ENCODE results near the gene PTPRR.
"Not testable (repeated sequence)": the region's sequence is repeated elsewhere in the genome, so short reads cannot be mapped to it uniquely, and the experiment has no call there.

Gene PTPRR

DNA sequence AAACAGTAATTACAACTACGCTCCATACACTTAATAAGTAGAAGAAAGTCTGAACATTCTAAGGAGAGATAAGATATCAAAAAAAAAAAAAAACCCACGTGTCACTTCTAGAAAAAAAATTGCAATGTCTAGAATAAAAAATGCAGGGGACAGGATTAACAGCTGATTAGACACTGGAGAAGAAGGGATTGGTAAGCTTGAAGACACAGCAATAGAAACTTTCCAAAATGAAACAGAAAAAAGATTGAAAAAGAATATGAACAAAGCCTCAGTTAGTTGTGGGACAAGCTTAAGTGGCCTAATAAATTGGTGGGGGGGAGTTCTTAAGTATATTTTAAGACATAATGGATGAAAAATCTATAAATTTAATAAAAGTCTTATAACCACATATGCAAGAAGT lies 105.5 kb downstream of the PTPRR start:
- no peak overlapping the region for H3K4me3 ChIP-seq (ENCODE audit: insufficient read length, low read depth)
- no peaks in the 10 kb centered on the region for H3K36me3 ChIP-seq (ENCODE audit: insufficient read depth, insufficient read length, low read length)
- no peaks in the 10 kb centered on the region for H3K9me3 ChIP-seq (ENCODE audit: insufficient read depth, low read length)
- H3K9ac ChIP-seq (ENCODE audit: insufficient read length, low read depth), result no peak overlapping the region
- no peak for DNase-seq (ENCODE audit: low read depth, low spot score)
- H3K4me1 ChIP-seq (ENCODE audit: insufficient read depth, insufficient read length), result no peaks in the 10 kb centered on the region
- H3K27me3 ChIP-seq (ENCODE audit: insufficient read depth, insufficient read length), result no peaks in the 10 kb centered on the region
- TF ChIP-seq SUZ12 (IDR thresholded peaks at IDR 0.05; ENCODE audit: extremely low read depth, insufficient read depth, insufficient read length) (no peak), YY1 (IDR thresholded peaks at IDR 0.05; ENCODE audit: insufficient read depth, insufficient read length) (no peak), ZNF274 (IDR thresholded peaks at IDR 0.05; ENCODE audit: low read depth, low read length) (no peak)

DNA sequence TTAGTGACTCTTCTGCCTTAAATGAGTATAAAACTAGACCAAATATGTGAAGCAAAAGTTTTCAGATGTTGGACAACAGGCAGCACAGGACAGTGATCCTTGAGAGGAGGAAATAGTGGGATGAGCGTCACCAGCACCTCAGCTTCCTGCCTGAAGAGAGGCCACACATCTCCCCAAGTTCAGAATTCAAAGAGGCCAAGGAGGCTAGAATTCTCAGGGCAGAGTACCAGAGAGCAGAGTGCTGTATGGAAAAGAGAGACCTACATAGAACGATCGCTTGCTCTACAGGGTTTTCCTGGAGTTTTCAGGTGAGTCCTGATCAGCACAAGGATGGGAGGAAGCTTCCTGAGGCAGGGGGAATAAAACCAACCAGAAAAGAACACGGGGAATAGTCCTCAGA lies 107.0 kb downstream of the PTPRR start:
- Histone ChIP-seq H3K9me3 (ENCODE audit: insufficient read depth, low read length) (0 out of 2 replicates have a peak, but pooled peaks cover 5% of the 10 kb centered on the region), H3K4me3 (ENCODE audit: insufficient read length, low read depth) (no peak overlapping the region), H3K9ac (ENCODE audit: insufficient read length, low read depth) (no peak overlapping the region), H3K36me3 (ENCODE audit: insufficient read depth, insufficient read length, low read length) (no peaks in the 10 kb centered on the region), H3K4me1 (ENCODE audit: insufficient read depth, insufficient read length) (no peaks in the 10 kb centered on the region), H3K27me3 (ENCODE audit: insufficient read depth, insufficient read length) (no peaks in the 10 kb centered on the region)
- TF ChIP-seq ZNF274 (IDR thresholded peaks at IDR 0.05; ENCODE audit: low read depth, low read length), result no peak
- no peak for TF ChIP-seq SUZ12 (IDR thresholded peaks at IDR 0.05; ENCODE audit: extremely low read depth, insufficient read depth, insufficient read length)
- no peak for TF ChIP-seq YY1 (IDR thresholded peaks at IDR 0.05; ENCODE audit: insufficient read depth, insufficient read length)
- no peak for DNase-seq (ENCODE audit: low read depth, low spot score)

DNA sequence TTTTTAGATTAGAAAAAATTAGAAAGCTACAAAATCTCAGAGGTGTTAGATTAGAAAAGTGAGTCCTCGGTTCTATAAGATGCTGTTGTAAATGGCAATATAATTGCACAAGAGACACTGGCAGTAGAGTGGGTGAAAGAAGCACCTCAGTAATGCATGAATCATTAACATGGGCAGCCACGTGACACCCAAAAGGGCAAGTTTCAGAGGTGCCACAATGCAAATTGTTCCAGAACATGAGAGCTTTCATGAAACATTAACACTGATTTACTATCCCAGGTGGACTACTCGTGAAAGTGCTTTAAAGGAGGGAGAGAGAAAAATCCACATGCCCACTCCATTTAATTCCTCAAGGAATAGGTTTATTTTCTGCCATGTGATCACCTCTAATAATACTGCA lies 108.4 kb downstream of the PTPRR start:
- Histone ChIP-seq H3K27me3 (ENCODE audit: insufficient read depth, insufficient read length) (no peaks in the 10 kb centered on the region), H3K9ac (ENCODE audit: insufficient read length, low read depth) (no peak overlapping the region), H3K4me1 (ENCODE audit: insufficient read depth, insufficient read length) (no peaks in the 10 kb centered on the region), H3K36me3 (ENCODE audit: insufficient read depth, insufficient read length, low read length) (no peaks in the 10 kb centered on the region), H3K4me3 (ENCODE audit: insufficient read length, low read depth) (no peak overlapping the region), H3K9me3 (ENCODE audit: insufficient read depth, low read length) (peaks cover 13% of the 10 kb centered on the region; the same call in 1 of the 2 replicates)
- TF ChIP-seq YY1 (IDR thresholded peaks at IDR 0.05; ENCODE audit: insufficient read depth, insufficient read length), result no peak
- no peak for TF ChIP-seq ZNF274 (IDR thresholded peaks at IDR 0.05; ENCODE audit: low read depth, low read length)
- no peak for TF ChIP-seq SUZ12 (IDR thresholded peaks at IDR 0.05; ENCODE audit: extremely low read depth, insufficient read depth, insufficient read length)
- no peak for DNase-seq (ENCODE audit: low read depth, low spot score)

DNA sequence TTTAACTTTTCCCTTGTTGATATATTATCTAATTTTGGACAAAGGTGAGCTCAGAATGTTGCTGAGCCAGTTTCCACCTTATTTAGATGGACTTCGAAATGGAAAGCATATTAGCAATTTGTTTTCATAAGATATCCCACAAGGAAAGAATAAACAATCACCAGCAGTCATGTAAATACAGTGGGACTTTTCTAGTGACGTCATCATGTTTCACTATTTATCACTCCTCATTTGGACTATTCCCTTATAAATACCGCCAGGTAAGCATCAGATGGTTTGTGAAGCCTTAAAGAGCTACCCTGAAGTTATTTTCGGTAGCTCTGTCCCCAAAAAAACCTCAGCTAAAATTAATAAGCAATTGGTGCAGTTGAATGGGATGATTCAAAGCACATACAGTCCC lies 110.7 kb downstream of the PTPRR start:
- Histone ChIP-seq H3K27me3 (ENCODE audit: insufficient read depth, insufficient read length) (no peaks in the 10 kb centered on the region), H3K9ac (ENCODE audit: insufficient read length, low read depth) (no peak overlapping the region), H3K4me3 (ENCODE audit: insufficient read length, low read depth) (no peak overlapping the region), H3K36me3 (ENCODE audit: insufficient read depth, insufficient read length, low read length) (no peaks in the 10 kb centered on the region), H3K9me3 (ENCODE audit: insufficient read depth, low read length) (peaks cover 20% of the 10 kb centered on the region), H3K4me1 (ENCODE audit: insufficient read depth, insufficient read length) (no peaks in the 10 kb centered on the region)
- DNase-seq (ENCODE audit: low read depth, low spot score), result no peak
- TF ChIP-seq ZNF274 (IDR thresholded peaks at IDR 0.05; ENCODE audit: low read depth, low read length), result no peak
- TF ChIP-seq YY1 (IDR thresholded peaks at IDR 0.05; ENCODE audit: insufficient read depth, insufficient read length), result no peak
- no peak for TF ChIP-seq SUZ12 (IDR thresholded peaks at IDR 0.05; ENCODE audit: extremely low read depth, insufficient read depth, insufficient read length)

DNA sequence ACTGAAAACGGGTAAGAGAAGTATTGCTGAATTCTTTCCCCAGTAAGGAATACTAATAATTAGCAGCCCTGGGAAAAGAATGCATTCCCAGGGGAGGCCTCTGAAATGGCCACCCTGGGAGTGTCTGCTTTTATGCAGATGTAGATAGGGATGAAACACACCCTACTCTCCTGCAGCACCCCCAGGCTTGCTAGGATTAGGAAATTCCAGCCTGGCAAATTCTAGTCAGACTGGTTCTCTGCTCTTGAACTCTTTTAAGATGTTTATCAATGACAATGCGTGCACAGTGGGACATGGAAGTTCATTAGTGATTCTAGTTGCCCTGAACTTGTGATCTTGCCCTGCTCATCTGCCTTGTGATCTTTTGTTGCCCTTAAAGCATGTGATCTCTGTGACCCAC lies 112.5 kb downstream of the PTPRR start:
- DNase-seq (ENCODE audit: low read depth, low spot score), result peak; percentile 38
- not testable (repeated sequence) for H3K4me3 ChIP-seq (ENCODE audit: insufficient read length, low read depth); H3K9ac ChIP-seq (ENCODE audit: insufficient read length, low read depth); H3K27me3 ChIP-seq (ENCODE audit: insufficient read depth, insufficient read length); H3K36me3 ChIP-seq (ENCODE audit: insufficient read depth, insufficient read length, low read length); H3K4me1 ChIP-seq (ENCODE audit: insufficient read depth, insufficient read length)
- peaks cover 20% of the 10 kb centered on the region for H3K9me3 ChIP-seq (ENCODE audit: insufficient read depth, low read length)

DNA sequence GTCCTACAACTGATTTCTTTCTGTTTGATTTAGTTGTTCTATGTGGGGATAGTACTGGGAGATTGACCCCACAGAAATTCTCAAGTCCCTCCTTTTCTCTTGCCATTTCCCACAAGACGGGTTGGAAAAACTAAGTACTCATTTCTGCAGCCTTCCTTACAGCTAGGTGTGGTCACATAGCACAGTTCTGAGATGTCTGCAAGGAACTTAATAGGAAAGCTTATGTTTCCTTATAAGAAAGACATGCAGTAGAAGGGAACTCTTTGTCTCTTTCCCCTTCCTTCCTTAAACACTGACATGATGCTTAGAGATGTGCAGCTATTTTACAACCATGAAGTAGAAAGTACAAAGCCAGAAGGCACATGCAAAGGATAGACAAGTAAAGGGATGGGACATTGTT lies 113.7 kb downstream of the PTPRR start:
- Histone ChIP-seq H3K4me1 (ENCODE audit: insufficient read depth, insufficient read length) (no peaks in the 10 kb centered on the region), H3K4me3 (ENCODE audit: insufficient read length, low read depth) (no peak overlapping the region), H3K36me3 (ENCODE audit: insufficient read depth, insufficient read length, low read length) (no peaks in the 10 kb centered on the region), H3K27me3 (ENCODE audit: insufficient read depth, insufficient read length) (no peaks in the 10 kb centered on the region), H3K9me3 (ENCODE audit: insufficient read depth, low read length) (peaks cover 20% of the 10 kb centered on the region), H3K9ac (ENCODE audit: insufficient read length, low read depth) (no peak overlapping the region)
- DNase-seq (ENCODE audit: low read depth, low spot score), result no peak
- no peak for TF ChIP-seq SUZ12 (IDR thresholded peaks at IDR 0.05; ENCODE audit: extremely low read depth, insufficient read depth, insufficient read length)
- no peak for TF ChIP-seq YY1 (IDR thresholded peaks at IDR 0.05; ENCODE audit: insufficient read depth, insufficient read length)
- no peak for TF ChIP-seq ZNF274 (IDR thresholded peaks at IDR 0.05; ENCODE audit: low read depth, low read length)

DNA sequence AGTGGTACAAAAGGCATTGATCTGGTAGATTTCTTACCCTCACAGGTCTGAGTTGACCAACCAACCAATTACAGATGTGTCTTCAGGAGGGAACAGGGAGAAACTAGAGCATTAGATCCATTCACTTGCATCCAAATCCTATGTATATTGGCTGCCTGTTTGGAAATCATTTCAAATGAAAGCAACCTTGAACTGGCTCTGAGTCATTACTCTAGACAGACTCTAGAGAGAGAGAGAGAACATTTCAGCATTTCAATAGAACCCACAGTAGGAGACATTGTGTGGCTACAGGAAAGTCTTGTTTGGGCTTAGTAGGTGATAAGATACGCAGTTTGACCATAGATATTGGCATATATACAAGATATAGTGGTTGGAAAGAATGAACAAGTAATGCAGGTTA lies 114.5 kb downstream of the PTPRR start:
- Histone ChIP-seq H3K36me3 (ENCODE audit: insufficient read depth, insufficient read length, low read length) (no peaks in the 10 kb centered on the region), H3K4me3 (ENCODE audit: insufficient read length, low read depth) (no peak overlapping the region), H3K4me1 (ENCODE audit: insufficient read depth, insufficient read length) (no peaks in the 10 kb centered on the region), H3K9ac (ENCODE audit: insufficient read length, low read depth) (no peak overlapping the region), H3K27me3 (ENCODE audit: insufficient read depth, insufficient read length) (no peaks in the 10 kb centered on the region), H3K9me3 (ENCODE audit: insufficient read depth, low read length) (peaks cover 20% of the 10 kb centered on the region)
- DNase-seq (ENCODE audit: low read depth, low spot score), result no peak
- TF ChIP-seq YY1 (IDR thresholded peaks at IDR 0.05; ENCODE audit: insufficient read depth, insufficient read length) (no peak), ZNF274 (IDR thresholded peaks at IDR 0.05; ENCODE audit: low read depth, low read length) (no peak), SUZ12 (IDR thresholded peaks at IDR 0.05; ENCODE audit: extremely low read depth, insufficient read depth, insufficient read length) (no peak)

All from NT2/D1 (cell line).